ENCODE data around the gene RAB3D.
"Not testable (repeated sequence)": the region's sequence is repeated elsewhere in the genome, so short reads cannot be mapped to it uniquely, and the experiment has no call there.

The RAB3D gene

GRCh38 chr19:11365557-11366117 is 26.2 kb upstream of the RAB3D start:
- DNase-seq = no peak

- DNase-seq = no peak
Observed at GRCh38 chr19:11364935-11365334, 25.5 kb upstream of the RAB3D start.

GRCh38 chr19:11364296-11364904 is 24.9 kb upstream of the RAB3D start:
- no peak for DNase-seq

- no peak for DNase-seq
Observed at GRCh38 chr19:11363881-11364280, 24.4 kb upstream of the RAB3D start.

- no peak for DNase-seq
Observed at GRCh38 chr19:11361771-11362731, 22.6 kb upstream of the RAB3D start.

- DNase-seq = no peak
Observed at GRCh38 chr19:11361037-11361770, 21.7 kb upstream of the RAB3D start.

GRCh38 chr19:11359421-11359820 is 20.0 kb upstream of the RAB3D start:
- no peak for DNase-seq

- no peak for DNase-seq
Observed at GRCh38 chr19:11356676-11357550, 17.5 kb upstream of the RAB3D start.

- DNase-seq = no peak
Observed at GRCh38 chr19:11356074-11356397, 16.6 kb upstream of the RAB3D start.

- DNase-seq = peak; percentile 93
Observed at GRCh38 chr19:11355160-11356073, 16.0 kb upstream of the RAB3D start, which contains the start of gene PLPPR2. Gene PLPPR2, plus strand, starts transcription at chr19:11355432. Its CDS starts 2,242 bp downstream, at chr19:11357674.

GRCh38 chr19:11354102-11354501 is 14.6 kb upstream of the RAB3D start:
- DNase-seq = not testable (repeated sequence)

- DNase-seq = no peak
Observed at GRCh38 chr19:11349171-11349570, 9.7 kb upstream of the RAB3D start.

- DNase-seq = no peak
Observed at GRCh38 chr19:11347546-11348039, 8.1 kb upstream of the RAB3D start.

GRCh38 chr19:11346104-11346940 is 6.9 kb upstream of the RAB3D start, which contains the start of the genes CCDC159 and TMEM205:
Gene CCDC159, plus strand, starts transcription at chr19:11346519. Its CDS starts 88 bp downstream, at chr19:11346607.
Gene TMEM205, minus strand, starts transcription at chr19:11346268. Its CDS starts 649 bp downstream, at chr19:11345619.
- DNase-seq = peak; percentile 100

- no peak for DNase-seq
Observed at GRCh38 chr19:11345122-11345803, 5.8 kb upstream of the RAB3D start.

GRCh38 chr19:11342429-11342828 is 3.0 kb upstream of the RAB3D start:
- no peak for DNase-seq

- DNase-seq = not testable (repeated sequence)
Observed at GRCh38 chr19:11340099-11340467, 626 bp upstream of the RAB3D start.

GRCh38 chr19:11338569-11339253 is 746 bp downstream of the RAB3D start:
- DNase-seq = no peak
